NCI-H2081 treated with DMSO at 0.1 percent for 48 hours (cell line): ENCODE measurements around the gene GOLPH3.

Source experiments
- DNase-seq: peaks from one replicate; lab custom pipeline; 2025; lab: John Stamatoyannopoulos, UW

GOLPH3 gene

DNA sequence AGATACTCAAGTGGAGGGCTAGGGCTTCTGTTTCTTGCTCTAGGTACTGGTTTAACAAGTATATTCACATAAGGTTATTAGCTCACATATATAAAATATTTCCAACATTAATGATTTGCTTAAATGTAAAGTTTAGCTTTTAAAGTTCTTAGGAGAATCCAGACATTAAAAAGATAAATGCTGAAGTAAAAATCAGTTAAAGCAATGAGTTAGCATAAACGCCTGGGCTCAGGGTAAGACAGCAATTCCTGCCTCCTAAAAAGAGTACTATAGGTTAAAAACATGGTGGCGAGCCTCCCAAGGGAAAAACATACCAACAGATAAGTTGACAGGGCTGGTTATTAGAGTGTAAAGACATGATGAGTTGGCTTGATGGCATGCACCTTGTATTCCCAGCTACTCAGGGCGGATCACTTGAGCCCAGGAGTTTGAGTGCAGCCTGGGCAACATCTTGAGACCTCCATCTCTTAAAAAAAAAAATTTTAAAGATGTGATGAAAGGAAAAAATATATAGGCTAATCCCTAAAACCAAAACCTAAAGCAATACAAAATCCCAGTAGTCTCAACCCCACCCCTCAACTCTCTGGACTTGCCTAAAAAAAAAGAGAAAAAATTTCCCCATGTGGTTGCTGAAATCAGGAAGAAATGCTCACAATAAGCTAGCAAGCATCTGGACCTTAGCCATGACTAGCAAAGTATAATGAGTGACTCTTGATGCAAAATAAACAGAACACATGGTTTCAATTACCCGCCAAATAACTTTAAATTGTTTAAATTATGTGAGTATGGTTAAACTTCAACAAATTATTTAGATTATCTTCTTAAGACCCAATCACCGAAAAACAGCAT lies 3.6 kb downstream of the GOLPH3 start:
- DNase-seq, result no peak

DNA sequence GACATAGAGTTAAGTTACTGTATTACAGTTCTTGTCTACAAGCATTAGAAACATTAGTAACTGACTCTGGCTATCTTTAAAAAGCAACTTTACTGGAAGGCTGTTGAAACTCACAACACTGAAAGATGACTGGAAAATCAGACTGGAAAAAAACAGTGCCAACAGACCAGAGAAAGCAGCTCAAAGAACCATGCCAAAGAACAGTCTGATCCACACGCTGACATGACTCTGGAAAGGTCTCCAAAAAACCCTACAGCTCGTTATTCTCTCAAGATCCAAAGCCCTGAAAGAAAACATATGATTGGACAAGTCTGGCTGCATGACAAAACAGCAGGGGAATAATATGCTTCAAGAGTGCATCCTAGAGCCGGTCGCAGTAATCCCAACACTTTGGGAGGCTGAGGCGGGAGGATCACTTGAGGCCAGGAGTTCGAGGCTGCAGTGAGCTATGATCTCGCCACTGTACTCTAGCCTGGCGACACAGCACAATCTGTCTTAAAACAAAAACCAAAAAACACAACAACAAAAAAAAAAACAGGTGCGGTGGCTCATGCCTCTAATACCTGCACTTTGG lies 5.6 kb downstream of the GOLPH3 start:
- DNase-seq, result no peak

DNA sequence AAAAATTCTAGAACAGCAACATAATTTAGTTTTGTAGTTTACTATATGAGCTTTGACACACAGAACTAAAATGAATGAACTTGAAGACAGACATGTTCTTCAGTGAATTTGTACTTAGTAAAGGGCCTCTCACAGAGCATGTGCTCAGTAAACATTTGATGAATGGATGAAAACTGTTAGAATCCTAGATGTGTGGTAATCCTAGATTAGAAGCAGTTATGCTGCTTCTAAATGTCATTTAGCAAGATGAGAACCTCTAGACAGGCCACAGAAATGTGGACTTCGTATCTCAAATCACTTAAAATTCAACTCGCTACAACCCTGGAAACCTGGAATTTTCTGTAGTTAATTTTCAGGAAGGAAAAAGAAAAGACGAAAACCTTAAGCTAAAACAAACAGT lies 8.5 kb downstream of the GOLPH3 start:
- DNase-seq, result no peak

DNA sequence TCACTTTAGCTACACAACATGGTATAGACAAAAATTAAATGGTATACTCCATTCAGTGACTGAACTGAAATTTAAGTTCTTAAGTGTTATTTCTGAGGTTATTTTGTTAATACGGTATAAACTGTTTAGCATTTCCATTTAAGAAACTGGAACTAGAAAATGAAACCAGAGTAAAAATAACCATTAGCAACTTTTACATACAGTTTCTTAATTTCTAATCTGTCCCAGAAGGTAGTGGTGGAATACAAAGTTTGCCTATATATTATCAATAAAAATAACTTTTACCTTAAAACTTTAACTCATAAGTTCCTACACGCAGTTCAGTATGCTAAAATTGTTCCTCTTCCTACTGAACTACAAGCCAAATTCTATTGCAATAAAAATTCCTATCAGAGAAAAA lies 10.3 kb downstream of the GOLPH3 start:
- DNase-seq, result no peak

DNA sequence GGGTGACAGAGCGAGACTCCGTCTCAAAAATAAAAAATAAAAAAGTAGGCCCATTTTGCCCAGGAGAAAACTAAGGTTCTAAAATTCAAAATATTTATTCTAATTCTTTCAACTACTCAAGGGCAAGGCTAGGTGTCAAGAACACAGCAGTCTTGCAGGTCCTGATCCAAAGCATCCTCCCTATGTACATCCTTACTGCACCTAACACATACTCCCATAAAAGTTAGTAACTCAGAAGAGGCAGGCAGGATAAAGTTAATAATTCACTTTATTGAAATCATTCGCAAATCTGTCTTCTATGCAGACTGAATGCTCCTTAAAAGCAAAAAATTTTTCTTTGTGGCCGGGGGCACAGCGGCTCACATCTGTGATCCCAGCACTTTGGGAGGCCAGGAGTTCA lies 11.1 kb downstream of the GOLPH3 start:
- DNase-seq, result no peak

DNA sequence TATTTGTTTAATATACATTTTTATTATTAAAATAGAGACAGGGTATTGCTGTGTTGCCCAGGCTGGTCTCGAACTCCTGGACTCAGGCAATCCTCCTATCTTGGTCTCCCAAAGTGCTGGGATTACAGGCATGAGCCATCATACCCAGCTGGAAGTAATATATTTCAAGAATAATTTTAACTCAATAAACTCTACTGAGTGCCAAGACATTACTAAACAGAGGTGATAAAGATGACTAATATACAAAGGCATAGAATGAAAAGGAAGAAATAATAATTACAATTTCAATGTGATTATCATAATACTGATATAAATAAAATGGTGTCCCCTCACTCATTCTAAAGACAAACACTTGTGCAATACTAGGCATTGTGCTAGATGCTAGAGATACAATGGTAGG lies 13.9 kb downstream of the GOLPH3 start:
- no peak for DNase-seq

DNA sequence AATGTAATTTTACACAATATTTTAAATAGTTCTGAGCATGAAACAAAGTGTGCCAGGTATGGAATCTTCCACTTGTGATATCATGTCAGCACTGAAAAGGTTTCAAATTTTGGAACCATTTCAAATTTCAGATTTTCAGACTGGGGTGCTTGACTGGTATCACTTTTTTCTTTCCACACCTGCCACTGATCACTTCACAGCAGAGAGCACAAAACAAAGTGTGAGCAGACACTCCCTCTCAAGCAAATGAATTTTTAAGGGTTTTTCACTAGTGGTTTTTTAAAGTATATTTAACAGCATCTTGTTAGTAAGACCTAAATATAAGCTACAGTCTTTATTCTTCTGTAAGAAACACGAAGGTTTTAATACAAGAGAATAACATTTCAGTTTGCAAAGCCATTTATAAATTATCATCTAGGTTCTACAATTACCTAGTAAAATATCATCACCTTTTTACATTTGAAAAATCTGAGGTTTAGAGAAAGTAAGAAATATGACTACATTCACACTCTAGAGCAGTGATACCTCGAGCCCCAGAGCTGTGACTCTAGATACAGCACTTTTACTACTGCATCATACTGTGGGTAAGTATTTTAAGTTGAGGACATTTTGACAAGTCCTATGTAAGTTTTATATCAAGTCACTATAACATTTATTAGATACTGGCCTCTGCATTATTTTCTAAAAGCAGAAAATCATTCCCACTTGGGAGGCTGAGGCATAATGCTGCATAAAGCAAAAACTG lies 14.6 kb downstream of the GOLPH3 start:
- no peak for DNase-seq

DNA sequence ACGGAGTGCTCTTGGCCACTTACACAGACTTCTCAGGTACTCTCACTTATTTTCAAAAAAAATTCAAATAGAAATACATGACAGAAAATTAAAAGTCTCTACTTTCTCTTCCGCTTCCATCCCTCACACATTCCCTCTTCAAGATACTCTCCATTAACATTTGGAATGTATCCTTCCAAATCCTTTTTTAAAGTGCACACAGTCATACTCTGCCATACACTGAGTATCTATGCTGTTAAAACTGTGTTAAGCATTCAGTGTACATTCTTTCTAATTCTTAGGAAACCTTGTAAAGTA lies 15.5 kb downstream of the GOLPH3 start:
- DNase-seq, result no peak

DNA sequence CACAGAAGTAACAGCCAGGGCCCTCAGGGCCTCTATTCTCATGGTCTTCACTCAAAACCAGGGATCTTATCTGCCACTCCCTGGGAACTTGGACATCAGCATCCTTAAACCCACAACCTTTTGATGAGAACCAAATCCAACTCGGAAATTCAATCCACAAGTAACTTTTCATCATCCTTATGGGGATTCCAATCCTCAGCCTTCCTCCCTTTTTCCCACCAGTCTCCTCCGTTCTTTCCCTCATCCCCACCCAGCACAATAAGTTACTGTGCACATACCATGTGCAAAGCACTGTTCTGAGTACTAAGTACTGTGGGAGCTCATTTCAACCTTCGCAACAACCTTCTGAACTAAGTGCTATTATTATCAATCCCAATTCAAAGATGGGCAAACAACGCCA lies 17.0 kb downstream of the GOLPH3 start:
- no peak for DNase-seq

DNA sequence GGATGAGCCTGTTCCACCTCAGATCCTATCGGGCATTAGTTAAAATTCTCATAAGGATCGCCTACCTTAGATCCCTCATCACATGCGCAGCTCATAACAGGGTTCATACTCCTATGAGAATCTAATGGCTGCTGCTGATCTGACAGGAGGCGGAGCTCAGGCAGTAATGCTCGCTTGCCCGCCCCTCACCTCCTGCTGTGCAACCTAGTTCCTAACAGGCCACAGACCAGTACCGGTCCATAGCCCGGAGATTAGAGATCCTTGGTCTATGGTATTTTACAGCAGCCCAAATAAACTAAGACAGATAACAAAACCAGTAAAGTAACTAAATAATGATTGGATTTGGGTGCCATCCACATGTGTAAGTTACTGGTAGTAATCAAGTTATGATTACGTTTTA lies 17.5 kb downstream of the GOLPH3 start:
- no peak for DNase-seq

DNA sequence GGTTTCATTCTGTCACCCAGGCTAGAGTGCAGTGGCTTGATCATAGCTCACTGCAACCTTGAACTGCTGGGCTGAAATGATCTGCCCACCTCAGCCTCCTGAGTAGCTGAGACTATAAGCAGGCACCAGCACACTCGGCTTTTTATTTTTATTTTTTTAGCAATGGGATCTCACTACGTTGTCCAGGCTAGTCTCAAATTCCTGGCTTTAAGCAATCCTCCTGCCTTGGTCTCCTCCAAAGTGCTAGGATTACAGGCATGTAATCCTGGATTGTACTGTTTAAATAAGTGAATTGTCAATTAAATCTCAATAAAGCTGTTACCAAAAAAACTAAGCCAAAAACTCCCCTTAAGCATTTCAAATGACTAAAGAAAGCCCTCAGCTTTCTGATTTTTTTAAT lies 18.9 kb downstream of the GOLPH3 start:
- DNase-seq, result no peak

DNA sequence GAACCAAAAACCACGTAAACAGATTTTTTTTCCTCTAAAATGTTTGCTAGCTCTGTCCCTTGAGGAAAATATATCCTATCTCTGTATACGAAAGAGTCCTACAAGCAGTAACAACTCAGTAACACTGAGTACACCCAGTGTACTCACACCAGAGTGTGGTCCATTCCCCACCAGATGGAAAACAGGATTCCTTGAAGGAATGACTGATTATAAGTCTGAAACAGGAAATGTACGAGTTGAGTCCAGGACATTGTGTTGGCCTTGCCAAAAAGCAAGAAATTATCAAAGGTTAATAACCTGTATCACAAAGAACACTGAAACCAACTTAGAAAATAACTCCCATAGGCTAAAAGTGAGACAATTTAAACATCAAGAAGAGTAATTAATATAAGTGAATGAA lies 20.4 kb downstream of the GOLPH3 start:
- DNase-seq, result no peak

DNA sequence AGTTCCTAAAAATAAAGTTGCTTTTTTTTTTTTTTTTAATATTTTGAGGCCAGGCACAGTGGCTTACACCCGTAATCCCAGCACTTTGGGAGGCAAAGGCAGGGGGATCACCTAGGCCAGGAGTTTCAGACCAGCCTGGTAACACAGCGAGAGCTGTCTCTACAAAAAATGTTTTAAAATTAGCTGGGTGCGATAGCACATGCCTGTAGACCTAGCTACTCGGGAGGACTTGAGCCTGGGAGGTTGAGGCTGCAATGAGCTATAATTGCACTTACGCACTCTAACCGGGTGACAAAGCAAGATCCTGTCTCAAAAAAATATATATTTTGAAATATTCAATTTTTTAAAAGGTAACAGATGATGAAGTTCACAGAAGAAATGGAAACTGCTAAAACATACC lies 22.9 kb downstream of the GOLPH3 start:
- DNase-seq, result no peak

DNA sequence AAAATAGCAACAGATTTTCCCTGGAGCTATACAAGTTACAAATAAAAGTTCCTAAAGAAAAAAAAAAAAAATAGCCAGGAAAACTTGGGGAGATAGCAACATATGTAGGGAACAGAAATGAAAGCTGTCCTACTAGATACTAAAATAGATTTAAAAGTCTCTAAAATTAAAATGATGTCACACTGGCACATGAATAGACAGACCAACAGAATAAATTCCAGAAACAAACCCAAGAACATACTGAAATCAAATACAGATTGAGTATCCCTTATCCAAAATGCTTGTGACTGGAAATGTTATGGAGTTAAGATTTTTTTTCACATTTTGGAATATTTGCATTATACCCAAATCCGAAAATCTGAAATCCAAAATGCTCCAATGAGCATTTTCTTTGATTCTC lies 23.8 kb downstream of the GOLPH3 start:
- no peak for DNase-seq

DNA sequence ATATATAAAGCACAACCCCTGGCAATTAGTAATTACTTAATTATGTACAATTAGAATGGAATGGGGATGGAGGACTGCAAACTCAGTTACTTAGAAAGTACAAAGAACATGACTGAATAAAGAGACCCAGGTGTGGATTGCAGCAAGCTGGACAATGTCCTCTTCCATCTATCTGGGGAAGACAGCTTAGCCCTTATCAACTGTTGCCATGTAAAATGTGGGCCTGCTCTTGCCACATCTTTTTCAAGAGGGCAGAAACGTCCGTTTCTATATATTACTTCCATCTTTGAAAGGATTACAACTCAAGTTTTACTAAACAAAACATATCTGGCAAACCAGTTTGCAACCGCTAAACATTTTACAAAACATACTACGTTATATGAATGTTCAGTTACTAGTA lies 26.2 kb downstream of the GOLPH3 start:
- no peak for DNase-seq

DNA sequence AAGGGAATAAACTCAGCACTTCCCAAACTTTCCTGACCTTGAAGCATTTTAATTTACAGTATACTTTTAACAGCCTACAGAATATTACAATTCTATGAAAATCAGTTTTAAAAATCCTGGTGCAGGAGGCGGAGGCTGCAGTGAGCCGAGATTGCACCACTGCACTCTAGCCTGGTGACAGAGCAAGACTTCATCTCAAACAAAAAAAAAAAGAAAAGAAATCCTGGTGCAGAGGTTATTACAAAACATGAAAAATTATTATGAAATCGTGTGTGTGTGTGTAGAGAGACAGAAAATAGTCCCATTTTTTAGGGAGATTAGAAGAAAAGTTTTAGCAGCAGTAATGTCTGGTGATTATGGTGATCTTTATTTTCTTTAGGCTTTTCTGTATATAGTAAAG lies 26.9 kb downstream of the GOLPH3 start:
- no peak for DNase-seq

DNA sequence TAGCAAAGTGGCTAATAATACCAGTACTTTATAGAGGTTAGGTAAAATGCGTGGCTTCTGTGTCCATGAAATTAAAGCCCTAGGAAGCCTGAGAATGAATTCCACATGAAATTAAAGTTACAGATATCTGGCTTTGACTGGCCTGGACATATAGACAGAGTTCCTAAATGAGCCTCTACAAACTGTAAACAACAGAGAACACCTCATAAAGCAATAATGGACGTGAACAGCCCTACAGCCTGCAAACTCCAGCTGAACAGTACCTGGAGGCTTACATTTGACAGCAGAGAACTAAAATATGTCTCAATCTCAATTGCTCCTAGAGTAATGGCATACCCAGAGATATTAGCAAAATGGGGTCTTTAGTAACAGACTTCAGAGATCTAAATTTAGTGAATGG lies 28.7 kb downstream of the GOLPH3 start:
- no peak for DNase-seq

DNA sequence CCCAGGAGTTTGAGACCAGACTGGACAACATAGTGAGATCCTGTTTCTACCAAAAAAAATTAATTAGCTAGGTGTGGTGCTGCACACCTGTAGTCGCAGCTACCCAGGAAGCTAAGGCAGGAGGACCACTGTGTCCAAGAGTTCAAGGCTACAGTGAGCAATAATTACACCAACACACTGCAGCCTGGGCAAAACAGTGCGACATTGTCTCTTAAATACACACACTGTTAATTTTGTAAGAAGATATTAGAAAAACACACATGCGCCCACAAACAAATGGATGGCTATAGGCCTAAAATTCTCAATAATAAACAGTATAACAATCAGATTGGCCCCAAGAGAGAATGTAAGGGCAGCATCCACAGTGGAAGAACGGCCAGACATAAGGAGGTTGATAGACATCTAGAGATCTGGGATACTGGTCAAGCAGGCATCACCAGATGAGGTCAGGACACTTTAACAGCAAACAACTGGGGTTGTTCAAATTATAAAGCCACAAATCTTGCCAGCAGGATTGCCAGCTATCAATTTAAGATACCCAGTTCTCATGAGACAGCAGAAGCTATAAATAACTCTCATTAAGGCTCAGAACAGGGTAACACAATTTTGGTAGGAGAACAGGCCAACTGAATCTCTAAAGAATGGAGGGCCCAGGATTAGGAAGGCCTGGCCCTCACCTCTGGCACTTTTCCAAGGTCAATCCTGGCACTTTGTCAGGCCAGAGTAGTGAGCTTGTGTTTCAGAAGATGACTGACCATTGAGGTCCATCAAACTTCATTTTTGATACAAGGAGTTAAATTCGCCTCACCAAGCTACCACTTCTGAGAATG lies 29.5 kb downstream of the GOLPH3 start:
- no peak for DNase-seq

DNA sequence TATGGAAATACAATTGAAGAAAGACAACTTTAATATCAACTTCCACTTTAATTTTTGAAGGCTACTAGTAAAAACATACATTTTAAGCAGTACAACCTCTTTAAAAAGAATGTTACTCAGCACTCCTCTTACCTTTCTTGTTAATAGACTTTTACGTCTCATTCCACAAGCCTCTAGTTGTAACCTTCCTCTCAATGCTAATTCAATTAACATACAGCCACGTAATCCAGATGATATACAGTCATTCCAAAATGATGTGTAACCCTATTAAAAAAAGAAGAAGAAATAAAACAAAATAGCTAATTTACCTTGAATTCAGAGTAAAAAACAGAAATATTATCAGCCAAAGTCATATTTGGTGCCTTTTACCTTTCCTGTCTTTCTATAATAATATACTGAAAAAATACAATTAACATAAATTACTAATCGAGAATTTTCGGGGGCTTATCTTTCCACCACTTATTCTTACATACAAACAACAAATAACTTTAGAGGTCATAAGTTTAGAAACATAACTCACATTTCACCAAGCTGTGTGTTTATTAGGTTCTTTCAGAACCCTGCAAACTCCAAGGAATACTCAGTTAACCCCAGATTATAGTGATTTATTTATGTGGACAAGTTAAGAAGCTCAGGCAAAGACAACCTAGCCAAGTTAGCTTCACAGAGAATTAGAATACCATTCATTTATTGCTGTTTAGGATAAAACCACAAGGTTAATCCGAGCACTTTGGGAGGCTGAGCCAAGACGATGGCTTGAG lies 30.3 kb downstream of the GOLPH3 start:
- no peak for DNase-seq

DNA sequence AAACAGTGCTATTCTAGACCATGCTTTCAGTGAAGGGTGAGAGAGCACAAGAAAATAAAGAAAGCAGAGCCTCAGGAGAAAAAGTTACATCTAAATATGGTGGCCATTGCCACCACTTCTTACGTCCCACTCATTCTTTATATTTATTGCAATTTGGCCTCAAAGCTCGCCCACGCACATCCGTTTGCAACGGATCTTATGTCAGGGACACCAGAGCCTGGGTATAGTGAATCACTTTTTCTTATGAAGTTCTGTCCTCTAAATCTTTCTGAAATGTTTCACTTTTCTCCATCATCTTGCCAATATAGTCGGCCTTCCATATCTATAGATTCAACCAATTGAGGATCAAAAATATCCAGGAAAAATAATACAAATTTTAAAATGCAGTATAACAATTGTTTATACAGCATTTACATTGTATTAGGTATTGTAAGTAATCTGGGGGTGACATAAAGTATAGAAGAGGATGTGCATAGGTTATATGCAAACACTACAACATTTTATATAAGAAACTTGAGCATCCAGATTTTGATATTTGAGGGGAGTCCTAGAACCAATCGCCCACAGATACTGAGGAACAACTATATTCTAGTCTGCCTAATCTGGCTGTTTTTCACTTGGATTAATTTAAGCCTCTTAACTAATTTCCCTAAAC lies 35.2 kb downstream of the GOLPH3 start:
- DNase-seq, result no peak

DNA sequence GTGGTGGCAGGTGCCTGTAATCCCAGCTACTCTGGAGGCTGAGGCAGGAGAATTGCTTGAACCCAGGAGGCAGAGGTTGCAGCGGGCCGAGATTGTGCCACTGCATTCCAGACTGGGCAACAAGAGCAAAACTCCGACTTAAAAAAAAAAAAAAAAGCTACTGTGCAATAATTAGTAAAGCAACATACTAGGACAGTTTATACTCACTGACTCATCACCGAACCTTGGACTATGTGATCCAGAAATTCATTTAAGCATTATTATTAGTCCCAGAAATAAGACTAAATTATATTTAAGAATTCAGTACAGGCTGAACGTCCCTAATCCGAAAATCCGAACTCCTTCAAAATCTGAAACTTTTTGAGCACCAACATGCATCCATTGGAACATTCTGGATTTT lies 37.8 kb downstream of the GOLPH3 start:
- no peak for DNase-seq
